IMR-90 (cell line): Measurements from ENCODE around the gene SMLR1. TPM values are rescaled to one million over a fixed set of nuclear protein-coding genes. Genes with fewer than 3 reads are reported as not detected.

Experiments used
- ATAC-seq: fragments of 200-7000 bp; cut with Tn5 transposase; 2 replicates; pipeline ENCODE4 v1.9.1; 2020; ENCODE audit warnings: low read depth, mild to moderate bottlenecking, moderate library complexity
- BruUV-seq: library from RNA; stranded (reverse); fragments of 400-500 nt; replicated peaks from 2 replicates; lab custom pipeline; 2021; lab: Mats Ljungman, UMichigan
- CTCF ChIA-PET: fragments of 300-600 bp; formaldehyde crosslinking; extraction: SDS; loops from one replicate; lab custom pipeline; 2021; ENCODE audit warnings: antibody characterized with exemption; lab: Yijun Ruan, JAX
- POLR2A ChIA-PET: fragments of 300-600 bp; sonication (Branson Sonifier 250); formaldehyde crosslinking; loops from one replicate; lab custom pipeline; 2022; ENCODE audit warnings: antibody characterized with exemption; ENCODE audit not compliant: unreplicated experiment; lab: Charles Lee
- DNase-seq: peaks from one replicate; pipeline ENCODE4 v3.0.0; 2013
- H2AFZ ChIP-seq: replicated peaks from 2 replicates; pipeline ENCODE3; 2013; ENCODE audit warnings: low read length, mild to moderate bottlenecking; ENCODE audit not compliant: poor library complexity
- H2AK5ac ChIP-seq: 2 replicates; pipeline ENCODE4 v1.6.1; 2013; ENCODE audit warnings: low read depth, low read length, inconsistent platforms
- H2AK9ac ChIP-seq: replicated peaks from 2 replicates; pipeline ENCODE3; 2013; ENCODE audit warnings: mild to moderate bottlenecking, low read depth, low read length, moderate library complexity; ENCODE audit not compliant: poor library complexity
- H2BK120ac ChIP-seq: 2 replicates; pipeline ENCODE4 v1.6.1; 2013; ENCODE audit warnings: low read depth, low read length, inconsistent platforms
- H2BK15ac ChIP-seq: 3 replicates; pipeline ENCODE4 v1.6.1; 2013; ENCODE audit warnings: low read depth, low read length, inconsistent platforms
- H2BK20ac ChIP-seq: 2 replicates; pipeline ENCODE4 v1.6.1; 2013; ENCODE audit warnings: low read depth, mild to moderate bottlenecking, inconsistent platforms, low read length, moderate library complexity
- H2BK5ac ChIP-seq: 2 replicates; pipeline ENCODE4 v1.6.1; 2013; ENCODE audit warnings: mild to moderate bottlenecking, low read depth, low read length, inconsistent platforms; ENCODE audit not compliant: poor library complexity, severe bottlenecking
- H3K14ac ChIP-seq: replicated peaks from 2 replicates; pipeline ENCODE4 v1.6.1; 2013; ENCODE audit warnings: low read depth, low read length, inconsistent platforms
- H3K18ac ChIP-seq: 2 replicates; pipeline ENCODE4 v1.6.1; 2013; ENCODE audit warnings: low read depth, low read length, control low read depth
- H3K23ac ChIP-seq: 2 replicates; pipeline ENCODE4 v1.6.1; 2013; ENCODE audit warnings: low read depth, low read length, inconsistent platforms
- H3K27ac ChIP-seq: 2 replicates; pipeline ENCODE4 v1.5.1; 2013; ENCODE audit warnings: mild to moderate bottlenecking, control low read depth, low read length; ENCODE audit not compliant: insufficient read depth
- H3K27me3 ChIP-seq: 2 replicates; pipeline ENCODE4 v1.6.1; 2013; ENCODE audit warnings: low read length; ENCODE audit not compliant: control insufficient read depth, insufficient read depth
- H3K36me3 ChIP-seq: 2 replicates; pipeline ENCODE4 v1.6.1; 2013; ENCODE audit warnings: low read length, mixed read lengths; ENCODE audit not compliant: control insufficient read depth, insufficient read depth
- H3K4ac ChIP-seq: 2 replicates; pipeline ENCODE4 v1.6.1; 2013; ENCODE audit warnings: low read depth, low read length, inconsistent platforms
- H3K4me1 ChIP-seq: 2 replicates; pipeline ENCODE4 v1.6.1; 2013; ENCODE audit warnings: low read length, mixed read lengths; ENCODE audit not compliant: control insufficient read depth, insufficient read depth
- H3K4me2 ChIP-seq: 2 replicates; pipeline ENCODE4 v1.6.1; 2013; ENCODE audit warnings: low read depth, mild to moderate bottlenecking, control low read depth, low read length, moderate library complexity
- H3K4me3 ChIP-seq: 2 replicates; pipeline ENCODE4 v1.5.1; 2013; ENCODE audit warnings: low read depth, mild to moderate bottlenecking, control low read depth, low read length, moderate library complexity; ENCODE audit not compliant: insufficient read depth
- H3K56ac ChIP-seq: 2 replicates; pipeline ENCODE4 v1.6.1; 2013; ENCODE audit warnings: low read length, inconsistent platforms; ENCODE audit not compliant: insufficient read depth; ENCODE audit errors: extremely low read depth
- H3K79me1 ChIP-seq, 2 experiments: 2 replicates each; pipeline ENCODE4 v1.6.1; 2013; ENCODE audit warnings: low read length in 2 of 2, inconsistent platforms in 1 of 2, low read depth in 1 of 2
- H3K9ac ChIP-seq: 2 replicates; pipeline ENCODE4 v1.6.1; 2013; ENCODE audit warnings: low read depth, low read length, control low read depth
- H3K9me1 ChIP-seq: 2 replicates; pipeline ENCODE4 v1.6.1; 2013; ENCODE audit warnings: low read length, inconsistent platforms; ENCODE audit not compliant: insufficient read depth
- H3K9me3 ChIP-seq: 2 replicates; pipeline ENCODE4 v1.6.1; 2013; ENCODE audit warnings: low read length; ENCODE audit not compliant: control insufficient read depth, insufficient read depth
- H4K20me1 ChIP-seq: 2 replicates; pipeline ENCODE4 v1.6.1; 2013; ENCODE audit warnings: low read length, inconsistent platforms; ENCODE audit not compliant: insufficient read depth
- H4K5ac ChIP-seq: 2 replicates; pipeline ENCODE4 v1.6.1; 2013; ENCODE audit warnings: mild to moderate bottlenecking, low read depth, low read length, control low read depth
- H4K8ac ChIP-seq, 2 experiments: 2 replicates each; pipeline ENCODE4 v1.6.1; 2013; ENCODE audit warnings: low read depth in 2 of 2, low read length in 2 of 2, control low read depth in 1 of 2, inconsistent platforms in 1 of 2
- H4K91ac ChIP-seq: 2 replicates; pipeline ENCODE4 v1.6.1; 2013; ENCODE audit warnings: low read depth, low read length, inconsistent platforms; ENCODE audit not compliant: insufficient read depth
- BHLHE40 ChIP-seq: fragments of 150-350 bp; IDR thresholded peaks from 2 replicates; pipeline ENCODE4 v1.6.1; 2016; ENCODE audit warnings: mild to moderate bottlenecking, low read depth, low read length
- CEBPB ChIP-seq: IDR thresholded peaks from 2 replicates; pipeline ENCODE4 v1.6.1; 2012; ENCODE audit warnings: low read depth, low read length, improper control_type of control experiment
- CHD1 ChIP-seq: IDR thresholded peaks from 2 replicates; pipeline ENCODE4 v1.6.1; 2012; ENCODE audit warnings: low read depth, low read length, improper control_type of control experiment
- CTCF ChIP-seq: conservative IDR thresholded peaks from 2 replicates; pipeline ENCODE4 v1.5.1; 2012; ENCODE audit warnings: mild to moderate bottlenecking, low read depth, low read length, improper control_type of control experiment
- FOS ChIP-seq: fragments of 150-350 bp; IDR thresholded peaks from 2 replicates; pipeline ENCODE4 v1.6.1; 2016; ENCODE audit warnings: low read depth, low read length
- MAFK ChIP-seq: IDR thresholded peaks from 2 replicates; pipeline ENCODE4 v1.6.1; 2012; ENCODE audit warnings: low read depth, low read length, improper control_type of control experiment
- MAZ ChIP-seq: IDR thresholded peaks from 2 replicates; pipeline ENCODE4 v1.6.1; 2012; ENCODE audit warnings: low read depth, mild to moderate bottlenecking, low read length, improper control_type of control experiment, moderate library complexity, borderline replicate concordance
- MXI1 ChIP-seq: IDR thresholded peaks from 2 replicates; pipeline ENCODE4 v1.6.1; 2012; ENCODE audit warnings: low read depth, mild to moderate bottlenecking, low read length, moderate library complexity, borderline replicate concordance
- NFE2L2 ChIP-seq: fragments of 150-350 bp; IDR thresholded peaks from 2 replicates; pipeline ENCODE4 v1.6.1; 2016; ENCODE audit warnings: low read depth, mild to moderate bottlenecking, low read length
- POLR2A ChIP-seq: IDR thresholded peaks from 2 replicates; pipeline ENCODE4 v1.6.1; 2012; ENCODE audit warnings: mild to moderate bottlenecking, low read depth, low read length
- RAD21 ChIP-seq: IDR thresholded peaks from 2 replicates; pipeline ENCODE4 v1.6.1; 2012; ENCODE audit warnings: low read length, improper control_type of control experiment
- RCOR1 ChIP-seq: IDR thresholded peaks from 2 replicates; pipeline ENCODE4 v1.6.1; 2012; ENCODE audit warnings: mild to moderate bottlenecking, low read length, improper control_type of control experiment; ENCODE audit not compliant: insufficient replicate concordance
- RFX5 ChIP-seq: IDR thresholded peaks from 2 replicates; pipeline ENCODE4 v1.8.0; 2012; ENCODE audit warnings: low read depth, mild to moderate bottlenecking, low read length, moderate library complexity
- SMC3 ChIP-seq: fragments of 150-350 bp; IDR thresholded peaks from 2 replicates; pipeline ENCODE4 v1.6.1; 2016; ENCODE audit warnings: low read depth, mild to moderate bottlenecking, antibody characterized with exemption, low read length, moderate library complexity
- WGBS, 2 experiments: methylation state at CpG; one replicate each; pipeline versions ENCODE4 v1.1.5 to v1.1.7; 2013; ENCODE audit warnings: missing lambda C conversion rate in 2 of 2; ENCODE audit not compliant: insufficient read length in 1 of 2; ENCODE audit errors: extremely low coverage in 2 of 2; 5-methylcytosine and 5-hydroxymethylcytosine counted together
- dilution Hi-C: fragments of 300-500 bp; cut with HindIII; formaldehyde crosslinking; loops from one replicate; pipeline ENCODE4 v1.14.3; 2018; ENCODE audit warnings: low sequenced_read_pairs; ENCODE audit not compliant: unreplicated experiment
- in situ Hi-C: fragments of 300-500 bp; cut with MboI; formaldehyde crosslinking; loops from 3 replicates; pipeline ENCODE4 v1.14.3; 2019; ENCODE audit warnings: low sequenced_read_pairs, inconsistent platforms, mixed read lengths
- intact Hi-C: fragments of 100-400 bp; cut with micrococcal nuclease; formaldehyde crosslinking; loops from 2 replicates; pipeline ENCODE4 v1.10.0; 2022
- polyA plus RNA-seq, 3 experiments: library from polyadenylated mRNA; depleted of rRNA; stranded (reverse); fragments of >200 nt; gene quantifications; 2 replicates each; pipeline ENCODE4 v1.2.3, GENCODE V29; 2012; ENCODE audit warnings: low replicate concordance in 1 of 3
- total RNA-seq: library from RNA; depleted of rRNA; stranded (reverse); fragments of >200 nt; gene quantifications from 2 replicates; pipeline ENCODE4 v1.2.3, GENCODE V29; 2012
- TF ChIP-seq, protein P1 (sequence below): fragments of 150-350 bp; IDR thresholded peaks from 2 replicates; pipeline ENCODE4 v1.6.1; 2016; ENCODE audit warnings: low read depth, mild to moderate bottlenecking, low read length, moderate library complexity, borderline replicate concordance
- TF ChIP-seq, protein P2 (sequence below): fragments of 150-350 bp; IDR thresholded peaks from 2 replicates; pipeline ENCODE4 v1.6.1; 2017; ENCODE audit warnings: mild to moderate bottlenecking, antibody characterized with exemption, low read length, low read depth

The SMLR1 gene
- total and polyA plus RNA-seq, 2 of the 4 experiments (the other 2 are of a cell fraction) = not detected

- ATAC-seq = no peak
- Histone ChIP-seq H2BK5ac (no peak overlapping the region), H3K23ac (no peak overlapping the region), H2AFZ (no peak overlapping the region), H3K9me3 (no peaks in the 10 kb centered on the region), H3K27ac (no peak overlapping the region), H3K79me1 (peaks cover 0 to 8% of the 10 kb centered on the region in 2 experiments; a peak in 2 of 4 replicates), H4K5ac (no peak overlapping the region), H4K91ac (no peak overlapping the region), H3K4me3 (no peak overlapping the region), H3K27me3 (no peaks in the 10 kb centered on the region), H3K36me3 (peaks cover 37% of the 10 kb centered on the region), H3K9me1 (0 out of 2 replicates have a peak, but pooled peaks cover 4% of the 10 kb centered on the region), H2BK120ac (no peak overlapping the region), H3K4me2 (no peak overlapping the region), H3K56ac (no peak overlapping the region), H3K4me1 (no peaks in the 10 kb centered on the region), H2AK9ac (no peak overlapping the region), H2BK15ac (no peak overlapping the region), H3K18ac (no peak overlapping the region), H4K8ac (no peak overlapping the region), H3K14ac (no peak overlapping the region), H3K4ac (no peak overlapping the region), H3K9ac (no peak overlapping the region), H4K20me1 (no peaks in the 10 kb centered on the region), H2BK20ac (no peak overlapping the region), H2AK5ac (no peak overlapping the region)
- in situ Hi-C loops (no loop called here), intact Hi-C loops (no loop called here), dilution Hi-C loops (no loop called here)
- BruUV-seq = no TSS peak
- TF ChIP-seq RAD21 (no peak), NFE2L2 (no peak), CTCF (no peak), RFX5 (no peak), RCOR1 (no peak), CEBPB (no peak), SMC3 (no peak), CHD1 (no peak), FOS (no peak), MAZ (no peak), POLR2A (no peak), MAFK (no peak), BHLHE40 (no peak), MXI1 (no peak)
- TF ChIP-seq, protein P1, sequence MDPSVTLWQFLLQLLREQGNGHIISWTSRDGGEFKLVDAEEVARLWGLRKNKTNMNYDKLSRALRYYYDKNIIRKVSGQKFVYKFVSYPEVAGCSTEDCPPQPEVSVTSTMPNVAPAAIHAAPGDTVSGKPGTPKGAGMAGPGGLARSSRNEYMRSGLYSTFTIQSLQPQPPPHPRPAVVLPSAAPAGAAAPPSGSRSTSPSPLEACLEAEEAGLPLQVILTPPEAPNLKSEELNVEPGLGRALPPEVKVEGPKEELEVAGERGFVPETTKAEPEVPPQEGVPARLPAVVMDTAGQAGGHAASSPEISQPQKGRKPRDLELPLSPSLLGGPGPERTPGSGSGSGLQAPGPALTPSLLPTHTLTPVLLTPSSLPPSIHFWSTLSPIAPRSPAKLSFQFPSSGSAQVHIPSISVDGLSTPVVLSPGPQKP = no peak
- TF ChIP-seq, protein P2, sequence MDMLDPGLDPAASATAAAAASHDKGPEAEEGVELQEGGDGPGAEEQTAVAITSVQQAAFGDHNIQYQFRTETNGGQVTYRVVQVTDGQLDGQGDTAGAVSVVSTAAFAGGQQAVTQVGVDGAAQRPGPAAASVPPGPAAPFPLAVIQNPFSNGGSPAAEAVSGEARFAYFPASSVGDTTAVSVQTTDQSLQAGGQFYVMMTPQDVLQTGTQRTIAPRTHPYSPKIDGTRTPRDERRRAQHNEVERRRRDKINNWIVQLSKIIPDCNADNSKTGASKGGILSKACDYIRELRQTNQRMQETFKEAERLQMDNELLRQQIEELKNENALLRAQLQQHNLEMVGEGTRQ = no peak
- DNase-seq = no peak
- ChIA-PET CTCF (no interaction called here), POLR2A (no interaction called here)
- WGBS, 2 experiments = no CpG with 5 or more reads among the region's 2 CpGs
Observed at GRCh38 chr6:130862370-130862769, 35.2 kb downstream of the SMLR1 start.
